Lower lobe of right lung (tissue), 2 donors: ENCODE results near the gene MCRIP2. TPM values are rescaled to one million over a fixed set of nuclear protein-coding genes. Genes with fewer than 3 reads are reported as not detected.
A peak's percentile ranks its signal among the peaks of the same experiment; 100 is the strongest.

Source experiments
- ATAC-seq, 2 donors: fragments of 200-7000 bp; cut with Tn5 transposase; one replicate each; pipeline ENCODE4 v1.9.1; 2020 to 2022; ENCODE audit warnings: mild to moderate bottlenecking in 2 of 2, moderate library complexity in 2 of 2
- DNase-seq: peaks from one replicate; pipeline ENCODE4 v3.0.0-alpha.2; 2020
- H3K27ac ChIP-seq: fragments of 200-600 bp; one replicate; pipeline ENCODE4 v1.8.0; 2022
- H3K27me3 ChIP-seq: fragments of 200-600 bp; one replicate; pipeline ENCODE4 v1.8.0; 2022; ENCODE audit warnings: low read depth
- H3K36me3 ChIP-seq: fragments of 200-600 bp; one replicate; pipeline ENCODE4 v1.8.0; 2022; ENCODE audit warnings: mild to moderate bottlenecking
- H3K4me1 ChIP-seq: fragments of 200-600 bp; one replicate; pipeline ENCODE4 v1.8.0; 2022
- H3K4me3 ChIP-seq: fragments of 200-600 bp; one replicate; pipeline ENCODE4 v1.8.0; 2022; ENCODE audit warnings: mild to moderate bottlenecking
- H3K9me3 ChIP-seq: fragments of 200-600 bp; one replicate; pipeline ENCODE4 v1.8.0; 2022
- CTCF ChIP-seq: fragments of 200-600 bp; IDR thresholded peaks from one replicate; pipeline ENCODE4 v1.8.0; 2022; ENCODE audit warnings: antibody characterized with exemption, mild to moderate bottlenecking
- intact Hi-C: fragments of 100-400 bp; cut with DNase I; formaldehyde crosslinking; loops from one replicate; pipeline ENCODE4 v1.11.0; 2022
- total RNA-seq: library from RNA; stranded (reverse); fragmentation: NEBNext Ultra II Directional; extraction: Animal tissue kit (Norgen Biotek cat#: 25700); gene quantifications from one replicate; pipeline ENCODE4 v1.2.1, GENCODE V29; 2021
- donor health status: DM: no; HTN: yes; CAD: no; lungs with severe emphysema.

MCRIP2 gene
- total RNA-seq, 1 donor from 2014 or later = 47.7 TPM

- TF ChIP-seq CTCF = no peak
Measured at GRCh38 chr16:660132-660458, 18.5 kb downstream of the MCRIP2 start.

GRCh38 chr16:660459-661183 lies 19.0 kb downstream of the MCRIP2 start:
- DNase-seq (peak; percentile 97), ATAC-seq (peak; percentile 92)
- H3K36me3 ChIP-seq = peaks cover 14% of the 10 kb centered on the region
- H3K27me3 ChIP-seq = no peaks in the 10 kb centered on the region
- peak overlapping the region; percentile 43 for H3K4me3 ChIP-seq
- peak overlapping the region; percentile 74 for H3K27ac ChIP-seq
- intact Hi-C loops = no loop called here
- H3K9me3 ChIP-seq = no peaks in the 10 kb centered on the region
- peaks cover 16% of the 10 kb centered on the region for H3K4me1 ChIP-seq
- peak; percentile 66 for TF ChIP-seq CTCF

More at GRCh38 chr16:660132-660458, 18.5 kb downstream of the MCRIP2 start:
- intact Hi-C loops = no loop called here
- Histone ChIP-seq H3K36me3 (peaks cover 18% of the 10 kb centered on the region), H3K9me3 (no peaks in the 10 kb centered on the region), H3K27ac (peak overlapping the region; percentile 74), H3K27me3 (no peaks in the 10 kb centered on the region), H3K4me1 (peaks cover 16% of the 10 kb centered on the region), H3K4me3 (no peak overlapping the region)
- ATAC-seq (peak in 1 of 2 donors; percentile 0), DNase-seq (no peak)

- TF ChIP-seq CTCF = no peak
- Histone ChIP-seq H3K9me3 (no peaks in the 10 kb centered on the region), H3K27ac (peak overlapping the region; percentile 64), H3K27me3 (no peaks in the 10 kb centered on the region), H3K4me3 (peak overlapping the region; percentile 5), H3K36me3 (peaks cover 11% of the 10 kb centered on the region), H3K4me1 (peaks cover 16% of the 10 kb centered on the region)
- ATAC-seq (no peak), DNase-seq (no peak)
- intact Hi-C loops = no loop called here
Measured at GRCh38 chr16:661184-661821, 19.7 kb downstream of the MCRIP2 start.

GRCh38 chr16:662095-662494 lies 20.5 kb downstream of the MCRIP2 start:
- no peaks in the 10 kb centered on the region for H3K9me3 ChIP-seq
- H3K36me3 ChIP-seq = peaks cover 11% of the 10 kb centered on the region
- intact Hi-C loops = no loop called here
- ATAC-seq (no peak), DNase-seq (no peak)
- no peaks in the 10 kb centered on the region for H3K27me3 ChIP-seq
- no peak overlapping the region for H3K27ac ChIP-seq
- peaks cover 16% of the 10 kb centered on the region for H3K4me1 ChIP-seq
- H3K4me3 ChIP-seq = no peak overlapping the region
- no peak for TF ChIP-seq CTCF

GRCh38 chr16:662597-662996 lies 21.0 kb downstream of the MCRIP2 start:
- TF ChIP-seq CTCF = no peak
- DNase-seq (no peak), ATAC-seq (no peak)
- intact Hi-C loops = no loop called here
- H3K4me1 ChIP-seq = peaks cover 22% of the 10 kb centered on the region
- H3K27ac ChIP-seq = no peak overlapping the region
- no peaks in the 10 kb centered on the region for H3K9me3 ChIP-seq
- H3K27me3 ChIP-seq = no peaks in the 10 kb centered on the region
- H3K4me3 ChIP-seq = no peak overlapping the region
- H3K36me3 ChIP-seq = peaks cover 11% of the 10 kb centered on the region
